GM19372 (cell line): ENCODE measurements around the gene DCTN1.

ENCODE experiments used
- ATAC-seq: cut with Tn5 transposase; IDR thresholded peaks from one replicate; pipeline ENCODE4 v1.9.1; 2021; ENCODE audit warnings: mild to moderate bottlenecking, low read depth, moderate library complexity; ENCODE audit not compliant: unreplicated experiment

The DCTN1 gene

GRCh38 chr2:74414881-74415761 is 35.0 kb upstream of the DCTN1 start:
- ATAC-seq = no peak

- no peak for ATAC-seq
These were observed 34.3 kb upstream of the DCTN1 start for GRCh38 chr2:74414441-74414840.

- no peak for ATAC-seq
These were observed 33.0 kb upstream of the DCTN1 start for GRCh38 chr2:74413001-74413698.

GRCh38 chr2:74407682-74408081 is 27.6 kb upstream of the DCTN1 start:
- no peak for ATAC-seq

- ATAC-seq = no peak
These were observed 25.9 kb upstream of the DCTN1 start for GRCh38 chr2:74406035-74406434.

GRCh38 chr2:74401891-74402290 is 21.8 kb upstream of the DCTN1 start:
- ATAC-seq = no peak

GRCh38 chr2:74399785-74400184 is 19.7 kb upstream of the DCTN1 start:
- no peak for ATAC-seq

GRCh38 chr2:74396149-74396548 is 16.0 kb upstream of the DCTN1 start:
- no peak for ATAC-seq

GRCh38 chr2:74393525-74393924 is 13.4 kb upstream of the DCTN1 start:
- ATAC-seq = no peak

- no peak for ATAC-seq
These were observed 12.3 kb upstream of the DCTN1 start for GRCh38 chr2:74392449-74392743.

- peak; percentile 68 for ATAC-seq
These were observed 11.7 kb upstream of the DCTN1 start for GRCh38 chr2:74391580-74392448.

GRCh38 chr2:74391209-74391579 is 11.1 kb upstream of the DCTN1 start:
- ATAC-seq = peak; percentile 22

- ATAC-seq = no peak
These were observed 10.5 kb upstream of the DCTN1 start for GRCh38 chr2:74390606-74391005.

GRCh38 chr2:74387346-74387745 is 7.2 kb upstream of the DCTN1 start:
- no peak for ATAC-seq

GRCh38 chr2:74385396-74385795 is 5.3 kb upstream of the DCTN1 start:
- ATAC-seq = no peak

- no peak for ATAC-seq
These were observed 3.9 kb upstream of the DCTN1 start for GRCh38 chr2:74384051-74384450.

GRCh38 chr2:74383254-74383653 is 3.1 kb upstream of the DCTN1 start:
- no peak for ATAC-seq

GRCh38 chr2:74381751-74382150 is 1.6 kb upstream of the DCTN1 start:
- ATAC-seq = no peak

- no peak for ATAC-seq
These were observed 2.1 kb downstream of the DCTN1 start for GRCh38 chr2:74378007-74378406.

- ATAC-seq = no peak
These were observed 4.3 kb downstream of the DCTN1 start for GRCh38 chr2:74375838-74376237.

GRCh38 chr2:74374509-74375205 is 5.5 kb downstream of the DCTN1 start:
- no peak for ATAC-seq
